DOHH2 (cell line): Measurements from ENCODE around the gene PXK.

Experiments
- H3F3A ChIP-seq: fragments of 200-600 bp; sonication (generic), shearing (Covaris generic); 2 replicates; pipeline ENCODE4 v1.6.0; 2016; ENCODE audit warnings: antibody characterized with exemption, mild to moderate bottlenecking; ENCODE audit not compliant: control insufficient read depth, insufficient read depth
- H3K27ac ChIP-seq: fragments of 200-600 bp; sonication (generic); 2 replicates; pipeline ENCODE4 v1.5.1; 2014; ENCODE audit warnings: low read depth, mild to moderate bottlenecking, low read length, moderate library complexity
- H3K27me3 ChIP-seq: fragments of 200-600 bp; sonication (generic); 2 replicates; pipeline ENCODE4 v1.6.1; 2014; ENCODE audit warnings: mild to moderate bottlenecking, low read length, mixed read lengths; ENCODE audit not compliant: control insufficient read depth
- H3K36me3 ChIP-seq: fragments of 200-600 bp; sonication (generic); 2 replicates; pipeline ENCODE4 v1.6.1; 2014; ENCODE audit warnings: mild to moderate bottlenecking, low read length, moderate library complexity, mixed read lengths; ENCODE audit not compliant: control insufficient read depth
- H3K4me1 ChIP-seq: fragments of 200-600 bp; sonication (generic); 2 replicates; pipeline ENCODE4 v1.6.1; 2014; ENCODE audit warnings: mild to moderate bottlenecking, low read length, mixed read lengths; ENCODE audit not compliant: control insufficient read depth
- H3K4me2 ChIP-seq: fragments of 200-600 bp; sonication (generic); 2 replicates; pipeline ENCODE4 v1.6.0; 2014; ENCODE audit warnings: mild to moderate bottlenecking, low read length, moderate library complexity
- H3K4me3 ChIP-seq: fragments of 200-600 bp; sonication (generic); 2 replicates; pipeline ENCODE4 v1.5.1; 2014; ENCODE audit warnings: mild to moderate bottlenecking, low read length, mixed read lengths
- H3K79me2 ChIP-seq: fragments of 200-600 bp; sonication (generic); 2 replicates; pipeline ENCODE4 v1.6.1; 2014; ENCODE audit warnings: mild to moderate bottlenecking, low read length, mixed read lengths; ENCODE audit not compliant: control insufficient read depth
- H3K9me2 ChIP-seq: fragments of 200-600 bp; sonication (generic); replicated peaks from 2 replicates; pipeline ENCODE4 v1.6.1; 2014; ENCODE audit warnings: mild to moderate bottlenecking, low read length, mixed read lengths; ENCODE audit not compliant: control insufficient read depth
- H3K9me3 ChIP-seq: fragments of 200-600 bp; sonication (generic); 2 replicates; pipeline ENCODE4 v1.6.1; 2014; ENCODE audit warnings: antibody characterized with exemption, low read length, mixed read lengths; ENCODE audit not compliant: control insufficient read depth, insufficient read depth
- H4K20me1 ChIP-seq: fragments of 200-600 bp; sonication (generic); 2 replicates; pipeline ENCODE4 v1.6.0; 2014; ENCODE audit warnings: low read depth, mild to moderate bottlenecking, antibody characterized with exemption, low read length, moderate library complexity; ENCODE audit not compliant: control insufficient read depth, insufficient read depth
- EZH2phosphoT487 ChIP-seq: fragments of 200-600 bp; sonication (generic); IDR thresholded peaks from 2 replicates; pipeline ENCODE4 v1.6.1; 2017; ENCODE audit warnings: borderline replicate concordance, mild to moderate bottlenecking, antibody characterized with exemption, low read length, moderate library complexity, mixed read lengths
- TF ChIP-seq, protein P1 (sequence below): fragments of 200-600 bp; sonication (generic); IDR thresholded peaks from one replicate; pipeline ENCODE4 v1.5.1; 2014; ENCODE audit warnings: antibody characterized with exemption, mild to moderate bottlenecking, low read depth, low read length; ENCODE audit not compliant: poor library complexity, severe bottlenecking

PXK gene

DNA sequence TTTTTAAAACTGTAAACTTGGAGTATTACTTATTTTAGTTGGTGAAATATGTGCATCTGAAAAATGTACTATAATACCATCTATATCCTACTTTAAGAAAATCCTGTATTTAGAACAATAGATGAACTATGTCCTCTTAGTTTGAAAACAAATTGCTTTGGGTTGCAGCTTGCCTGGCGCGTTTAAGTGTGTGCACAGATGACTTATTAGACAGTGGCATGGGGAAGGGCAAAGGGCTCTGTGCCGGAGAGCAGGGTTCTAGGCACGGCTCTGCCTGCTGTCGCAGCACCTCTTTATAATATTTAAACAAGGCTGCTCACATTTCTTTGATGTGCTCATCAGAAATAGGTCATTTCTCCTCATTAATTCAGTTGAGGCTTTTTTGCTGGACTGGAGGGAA lies 10.0 kb downstream of the PXK start:
- H3K36me3 ChIP-seq: peaks cover 89% of the 10 kb centered on the region
- no peaks in the 10 kb centered on the region for H4K20me1 ChIP-seq
- H3K79me2 ChIP-seq: peaks cover 98% of the 10 kb centered on the region
- peak overlapping the region; percentile 98 for H3K4me2 ChIP-seq
- H3K27me3 ChIP-seq: no peaks in the 10 kb centered on the region
- peaks cover 45% of the 10 kb centered on the region for H3F3A ChIP-seq
- H3K27ac ChIP-seq: peak overlapping the region; percentile 99
- TF ChIP-seq, protein P1, sequence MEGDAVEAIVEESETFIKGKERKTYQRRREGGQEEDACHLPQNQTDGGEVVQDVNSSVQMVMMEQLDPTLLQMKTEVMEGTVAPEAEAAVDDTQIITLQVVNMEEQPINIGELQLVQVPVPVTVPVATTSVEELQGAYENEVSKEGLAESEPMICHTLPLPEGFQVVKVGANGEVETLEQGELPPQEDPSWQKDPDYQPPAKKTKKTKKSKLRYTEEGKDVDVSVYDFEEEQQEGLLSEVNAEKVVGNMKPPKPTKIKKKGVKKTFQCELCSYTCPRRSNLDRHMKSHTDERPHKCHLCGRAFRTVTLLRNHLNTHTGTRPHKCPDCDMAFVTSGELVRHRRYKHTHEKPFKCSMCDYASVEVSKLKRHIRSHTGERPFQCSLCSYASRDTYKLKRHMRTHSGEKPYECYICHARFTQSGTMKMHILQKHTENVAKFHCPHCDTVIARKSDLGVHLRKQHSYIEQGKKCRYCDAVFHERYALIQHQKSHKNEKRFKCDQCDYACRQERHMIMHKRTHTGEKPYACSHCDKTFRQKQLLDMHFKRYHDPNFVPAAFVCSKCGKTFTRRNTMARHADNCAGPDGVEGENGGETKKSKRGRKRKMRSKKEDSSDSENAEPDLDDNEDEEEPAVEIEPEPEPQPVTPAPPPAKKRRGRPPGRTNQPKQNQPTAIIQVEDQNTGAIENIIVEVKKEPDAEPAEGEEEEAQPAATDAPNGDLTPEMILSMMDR: no peak
- no peak for TF ChIP-seq EZH2phosphoT487
- peaks cover 98% of the 10 kb centered on the region for H3K4me1 ChIP-seq
- peak overlapping the region; percentile 57 for H3K4me3 ChIP-seq
- no peaks in the 10 kb centered on the region for H3K9me3 ChIP-seq
- H3K9me2 ChIP-seq: no peaks in the 10 kb centered on the region

DNA sequence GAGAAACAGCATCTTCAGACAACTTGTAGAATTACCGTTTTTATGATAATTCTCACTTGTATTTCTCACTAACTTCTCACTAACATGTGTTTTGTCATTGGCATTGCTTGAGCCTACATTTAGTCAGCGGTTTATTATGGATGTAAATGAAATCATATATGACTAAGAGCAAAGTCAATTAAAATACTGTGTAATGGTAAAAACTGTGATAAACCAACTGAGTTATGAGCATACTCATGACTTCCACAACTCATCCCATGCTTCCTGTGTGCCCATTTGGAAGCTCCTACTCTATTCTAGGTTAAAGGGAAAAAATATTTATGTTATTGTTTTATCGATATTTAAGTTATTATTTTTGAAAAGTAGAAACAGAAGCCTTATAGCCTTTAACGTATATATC lies 12.8 kb downstream of the PXK start:
- H3K36me3 ChIP-seq: peaks cover 81% of the 10 kb centered on the region
- peaks cover 58% of the 10 kb centered on the region for H3F3A ChIP-seq
- no peaks in the 10 kb centered on the region for H3K9me3 ChIP-seq
- H3K4me1 ChIP-seq: peaks cover 99% of the 10 kb centered on the region
- no peaks in the 10 kb centered on the region for H4K20me1 ChIP-seq
- H3K4me2 ChIP-seq: peak overlapping the region; percentile 98
- TF ChIP-seq, protein P1: no peak
- TF ChIP-seq EZH2phosphoT487: no peak
- peak overlapping the region; percentile 99 for H3K27ac ChIP-seq
- peak overlapping the region; percentile 42 for H3K4me3 ChIP-seq
- no peaks in the 10 kb centered on the region for H3K9me2 ChIP-seq
- peaks cover 82% of the 10 kb centered on the region for H3K79me2 ChIP-seq
- H3K27me3 ChIP-seq: no peaks in the 10 kb centered on the region

DNA sequence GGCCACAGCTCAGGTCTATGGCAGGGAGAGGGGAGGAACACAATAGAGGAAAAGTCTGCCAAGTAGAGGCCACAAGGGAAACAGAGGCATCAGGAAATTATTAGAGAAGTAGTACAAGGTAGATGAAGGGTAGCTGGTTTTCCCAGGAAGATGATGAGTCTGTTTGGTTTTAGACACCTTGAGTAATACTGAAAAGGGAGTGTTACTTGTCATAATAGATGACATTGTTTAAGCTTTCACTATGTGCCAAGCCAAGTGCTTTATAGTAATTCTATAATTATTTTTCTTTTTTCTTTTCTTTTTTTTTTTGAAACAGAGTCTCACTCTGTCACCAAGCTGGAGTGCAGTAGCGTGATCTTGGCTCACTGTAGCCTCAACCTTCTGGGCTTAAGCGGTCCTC lies 13.7 kb downstream of the PXK start:
- Histone ChIP-seq H3K9me2 (no peaks in the 10 kb centered on the region), H3K4me1 (peaks cover 99% of the 10 kb centered on the region), H3K79me2 (peaks cover 82% of the 10 kb centered on the region), H3F3A (peaks cover 66% of the 10 kb centered on the region), H3K4me2 (peak overlapping the region; percentile 98), H3K9me3 (no peaks in the 10 kb centered on the region), H3K4me3 (peak overlapping the region; percentile 42), H3K27ac (peak overlapping the region; percentile 99), H3K27me3 (no peaks in the 10 kb centered on the region), H3K36me3 (peaks cover 81% of the 10 kb centered on the region), H4K20me1 (no peaks in the 10 kb centered on the region)
- TF ChIP-seq, protein P1: no peak
- no peak for TF ChIP-seq EZH2phosphoT487

DNA sequence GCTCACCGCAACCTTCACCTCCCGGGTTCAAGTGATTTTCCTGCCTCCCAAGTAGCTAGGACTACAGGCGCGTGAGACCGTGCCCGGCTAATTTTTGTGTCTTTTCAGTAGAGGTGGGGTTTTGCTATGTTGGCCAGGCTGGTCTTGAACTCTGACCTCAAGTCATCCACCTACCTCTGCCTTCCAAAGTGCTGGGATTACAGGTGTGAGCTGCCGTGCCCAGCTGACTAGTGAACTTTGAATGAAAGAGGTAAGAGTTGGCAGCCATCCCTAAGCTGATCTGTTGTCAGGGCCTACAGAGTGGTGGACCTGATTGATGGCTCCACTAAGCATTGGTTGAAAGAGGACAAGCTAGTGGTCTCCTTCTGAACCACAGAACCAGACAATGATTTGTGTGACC lies 15.3 kb downstream of the PXK start:
- peaks cover 99% of the 10 kb centered on the region for H3K4me1 ChIP-seq
- H3K4me3 ChIP-seq: peak overlapping the region; percentile 60
- TF ChIP-seq, protein P1: no peak
- no peak for TF ChIP-seq EZH2phosphoT487
- H3K9me2 ChIP-seq: no peaks in the 10 kb centered on the region
- peaks cover 77% of the 10 kb centered on the region for H3K36me3 ChIP-seq
- H3K9me3 ChIP-seq: no peaks in the 10 kb centered on the region
- H3K4me2 ChIP-seq: peak overlapping the region; percentile 98
- peaks cover 81% of the 10 kb centered on the region for H3K79me2 ChIP-seq
- H3K27me3 ChIP-seq: no peaks in the 10 kb centered on the region
- peaks cover 76% of the 10 kb centered on the region for H3F3A ChIP-seq
- H3K27ac ChIP-seq: peak overlapping the region; percentile 99
- no peaks in the 10 kb centered on the region for H4K20me1 ChIP-seq
